MM.1S (cell line): ENCODE measurements around the gene GAB1.

Experiments used
- DNase-seq: peaks from one replicate; pipeline ENCODE4 v3.0.0-alpha.2; 2015
- H2AFZ ChIP-seq: fragments of 300-600 bp; sonication (generic); 2 replicates; pipeline ENCODE4 v1.6.0; 2016; ENCODE audit warnings: antibody characterized with exemption, low read length
- H3F3A ChIP-seq: fragments of 300-600 bp; sonication (generic); 2 replicates; pipeline ENCODE4 v1.6.1; 2016; ENCODE audit warnings: mild to moderate bottlenecking, antibody characterized with exemption, low read length, moderate library complexity, mixed read lengths; ENCODE audit not compliant: insufficient read depth
- H3K27ac ChIP-seq: fragments of 300-600 bp; sonication (generic); 2 replicates; pipeline ENCODE4 v1.5.1; 2016; ENCODE audit warnings: mild to moderate bottlenecking, low read length
- H3K27me3 ChIP-seq: fragments of 300-600 bp; sonication (generic); replicated peaks from 2 replicates; pipeline ENCODE4 v1.6.0; 2016; ENCODE audit warnings: low read length; ENCODE audit not compliant: insufficient read depth
- H3K36me3 ChIP-seq: fragments of 300-600 bp; sonication (generic); replicated peaks from 2 replicates; pipeline ENCODE4 v1.6.1; 2016; ENCODE audit warnings: mild to moderate bottlenecking, low read length, mixed read lengths; ENCODE audit not compliant: insufficient read depth
- H3K4me1 ChIP-seq: fragments of 300-600 bp; sonication (generic); 2 replicates; pipeline ENCODE4 v1.6.1; 2016; ENCODE audit warnings: low read length, mixed read lengths
- H3K4me2 ChIP-seq: fragments of 300-600 bp; sonication (generic); 2 replicates; pipeline ENCODE4 v1.6.0; 2016; ENCODE audit warnings: low read depth, low read length
- H3K4me3 ChIP-seq: fragments of 300-600 bp; sonication (generic); 2 replicates; pipeline ENCODE4 v1.5.1; 2016; ENCODE audit warnings: low read length, mixed read lengths
- H3K79me2 ChIP-seq: fragments of 300-600 bp; sonication (generic); 2 replicates; pipeline ENCODE4 v1.6.1; 2016; ENCODE audit warnings: mixed run types, low read length, mixed read lengths
- H3K9ac ChIP-seq: fragments of 300-600 bp; sonication (generic); 2 replicates; pipeline ENCODE4 v1.6.1; 2016; ENCODE audit warnings: low read length, mixed read lengths
- H3K9me2 ChIP-seq: fragments of 300-600 bp; sonication (generic); replicated peaks from 2 replicates; pipeline ENCODE4 v1.6.1; 2016; ENCODE audit warnings: mild to moderate bottlenecking, low read length, mixed read lengths; ENCODE audit not compliant: insufficient read depth
- H3K9me3 ChIP-seq: fragments of 300-600 bp; sonication (generic); replicated peaks from 2 replicates; pipeline ENCODE4 v1.6.1; 2016; ENCODE audit warnings: mild to moderate bottlenecking, low read length, mixed read lengths; ENCODE audit not compliant: insufficient read depth
- H4K20me1 ChIP-seq: fragments of 300-600 bp; sonication (generic); 2 replicates; pipeline ENCODE4 v1.6.1; 2016; ENCODE audit warnings: mild to moderate bottlenecking, low read length, moderate library complexity, mixed read lengths; ENCODE audit not compliant: insufficient read depth
- CTCF ChIP-seq: fragments of 300-600 bp; sonication (generic); IDR thresholded peaks from 2 replicates; pipeline ENCODE4 v1.5.1; 2016; ENCODE audit warnings: antibody characterized with exemption, low read length, mixed read lengths
- EZH2 ChIP-seq: fragments of 300-600 bp; sonication (generic); optimal IDR thresholded peaks from 2 replicates; pipeline ENCODE3; 2017; ENCODE audit warnings: low read depth, mild to moderate bottlenecking, antibody characterized with exemption, low read length, mixed read lengths
- EZH2phosphoT487 ChIP-seq: fragments of 300-600 bp; sonication (generic); IDR thresholded peaks from 2 replicates; pipeline ENCODE4 v1.6.1; 2018; ENCODE audit warnings: antibody characterized with exemption, low read length

The GAB1 gene

GRCh38 chr4:143383005-143383574 is 46.4 kb downstream of the GAB1 start:
- peaks cover 12% of the 10 kb centered on the region for H3F3A ChIP-seq
- H2AFZ ChIP-seq: no peak overlapping the region
- DNase-seq: no peak
- TF ChIP-seq CTCF (no peak), EZH2 (no peak), EZH2phosphoT487 (no peak)
- H3K27me3 ChIP-seq: no peaks in the 10 kb centered on the region
- H3K4me1 ChIP-seq: peaks cover 36% of the 10 kb centered on the region
- no peak overlapping the region for H3K9ac ChIP-seq
- H3K79me2 ChIP-seq: peaks cover 100% of the 10 kb centered on the region
- H3K4me2 ChIP-seq: peak overlapping the region; percentile 22; the same call in 1 of the 2 replicates
- H3K36me3 ChIP-seq: no peaks in the 10 kb centered on the region
- H3K4me3 ChIP-seq: no peak overlapping the region
- no peak overlapping the region for H3K27ac ChIP-seq
- H3K9me2 ChIP-seq: no peaks in the 10 kb centered on the region
- peaks cover 80% of the 10 kb centered on the region for H4K20me1 ChIP-seq
- no peaks in the 10 kb centered on the region for H3K9me3 ChIP-seq

GRCh38 chr4:143384381-143384994 is 47.8 kb downstream of the GAB1 start:
- peaks cover 100% of the 10 kb centered on the region for H3K79me2 ChIP-seq
- no peak overlapping the region for H3K4me2 ChIP-seq
- no peak overlapping the region for H3K4me3 ChIP-seq
- H3K9ac ChIP-seq: no peak overlapping the region
- H2AFZ ChIP-seq: no peak overlapping the region
- H3F3A ChIP-seq: peaks cover 2% of the 10 kb centered on the region; the same call in 1 of the 2 replicates
- no peaks in the 10 kb centered on the region for H3K9me2 ChIP-seq
- peaks cover 22% of the 10 kb centered on the region for H3K4me1 ChIP-seq
- no peaks in the 10 kb centered on the region for H3K36me3 ChIP-seq
- no peak overlapping the region for H3K27ac ChIP-seq
- TF ChIP-seq EZH2 (no peak), EZH2phosphoT487 (no peak), CTCF (no peak)
- no peaks in the 10 kb centered on the region for H3K9me3 ChIP-seq
- H4K20me1 ChIP-seq: peaks cover 83% of the 10 kb centered on the region
- H3K27me3 ChIP-seq: no peaks in the 10 kb centered on the region
- no peak for DNase-seq

GRCh38 chr4:143386812-143387211 is 50.1 kb downstream of the GAB1 start:
- no peak for DNase-seq
- H2AFZ ChIP-seq: no peak overlapping the region
- peaks cover 2% of the 10 kb centered on the region; the same call in 1 of the 2 replicates for H3F3A ChIP-seq
- no peaks in the 10 kb centered on the region for H3K27me3 ChIP-seq
- H4K20me1 ChIP-seq: peaks cover 73% of the 10 kb centered on the region
- no peaks in the 10 kb centered on the region for H3K36me3 ChIP-seq
- H3K4me2 ChIP-seq: no peak overlapping the region
- H3K4me3 ChIP-seq: no peak overlapping the region
- peaks cover 22% of the 10 kb centered on the region for H3K4me1 ChIP-seq
- no peaks in the 10 kb centered on the region for H3K9me3 ChIP-seq
- peaks cover 100% of the 10 kb centered on the region for H3K79me2 ChIP-seq
- no peak overlapping the region for H3K27ac ChIP-seq
- no peaks in the 10 kb centered on the region for H3K9me2 ChIP-seq
- no peak for TF ChIP-seq EZH2
- TF ChIP-seq EZH2phosphoT487: no peak
- TF ChIP-seq CTCF: no peak
- H3K9ac ChIP-seq: no peak overlapping the region
